Epidermal melanocyte (primary cell): ENCODE measurements around the gene YAP1.

Experiments used
- DNase-seq: peaks from one replicate; pipeline ENCODE4 v3.0.0; 2011; ENCODE audit warnings: low spot score; ENCODE audit not compliant: insufficient read length

Gene YAP1

GRCh38 chr11:102116453-102117205, 6.4 kb downstream of the YAP1 start:
- DNase-seq: no peak

GRCh38 chr11:102117472-102118113, 7.3 kb downstream of the YAP1 start:
- no peak for DNase-seq

DNA sequence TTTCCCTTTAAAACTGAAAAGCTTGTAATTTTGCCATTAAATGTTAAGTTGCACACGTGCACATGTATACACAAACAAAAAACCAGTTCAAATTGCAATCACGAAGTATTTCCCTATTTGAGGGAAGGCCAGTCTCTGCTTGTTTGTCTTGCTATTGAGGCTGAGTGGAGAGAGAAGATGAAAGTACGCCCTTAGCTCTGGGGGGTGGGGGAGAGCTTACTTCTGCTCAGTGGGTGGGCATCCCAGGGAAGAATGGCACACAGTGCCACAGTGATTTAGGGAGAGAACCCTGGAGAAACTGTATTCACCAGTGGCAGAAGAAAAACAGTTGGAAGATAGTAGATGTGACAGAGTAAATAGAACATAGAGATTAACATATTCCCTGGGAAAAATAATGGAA, 8.7 kb downstream of the YAP1 start:
- no peak for DNase-seq

DNA sequence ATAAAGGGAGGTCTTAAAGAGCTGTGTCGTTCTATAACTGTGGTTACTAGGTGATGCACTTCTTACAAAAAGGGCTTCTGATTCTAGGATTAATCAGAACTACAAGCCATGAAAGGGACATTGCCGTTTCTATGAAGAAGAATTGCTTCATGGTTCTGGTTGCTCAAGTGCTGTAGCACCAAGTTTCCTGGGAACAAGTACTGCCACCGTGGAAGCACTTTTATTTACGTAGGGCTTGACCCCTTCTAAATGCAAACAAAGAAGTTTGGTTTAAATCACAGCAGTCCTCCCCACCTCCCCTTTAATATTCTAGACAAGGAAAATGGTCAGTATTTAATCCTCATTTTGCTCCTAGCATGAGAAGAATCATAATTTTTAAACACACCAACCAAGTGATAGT, 9.8 kb downstream of the YAP1 start:
- DNase-seq: no peak

DNA sequence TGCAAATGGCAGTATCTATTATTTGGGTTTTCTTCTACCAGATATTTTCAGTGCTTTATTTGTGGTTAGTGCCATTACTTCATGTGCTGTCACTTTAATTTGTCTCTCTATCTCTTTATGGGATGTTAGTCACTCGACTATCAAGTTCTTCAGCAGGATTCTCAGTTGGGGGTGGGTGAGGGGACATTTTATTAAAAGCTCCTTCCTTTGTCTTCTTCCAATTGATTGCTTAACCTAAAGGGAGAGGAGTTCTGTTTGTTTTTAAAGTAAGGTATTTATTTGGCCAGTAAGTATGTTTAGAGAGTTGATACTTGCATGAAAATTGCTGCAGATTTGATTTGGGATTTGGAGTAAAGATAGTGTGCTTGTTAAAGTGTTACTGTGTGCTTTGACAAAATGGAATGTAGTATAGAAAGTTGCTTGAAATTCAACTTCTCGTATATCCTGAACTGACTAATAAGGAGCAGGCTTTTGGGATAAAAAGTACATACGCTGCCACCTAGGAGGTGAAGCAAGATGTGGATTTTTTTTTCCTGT, 10.3 kb downstream of the YAP1 start:
- no peak for DNase-seq

DNA sequence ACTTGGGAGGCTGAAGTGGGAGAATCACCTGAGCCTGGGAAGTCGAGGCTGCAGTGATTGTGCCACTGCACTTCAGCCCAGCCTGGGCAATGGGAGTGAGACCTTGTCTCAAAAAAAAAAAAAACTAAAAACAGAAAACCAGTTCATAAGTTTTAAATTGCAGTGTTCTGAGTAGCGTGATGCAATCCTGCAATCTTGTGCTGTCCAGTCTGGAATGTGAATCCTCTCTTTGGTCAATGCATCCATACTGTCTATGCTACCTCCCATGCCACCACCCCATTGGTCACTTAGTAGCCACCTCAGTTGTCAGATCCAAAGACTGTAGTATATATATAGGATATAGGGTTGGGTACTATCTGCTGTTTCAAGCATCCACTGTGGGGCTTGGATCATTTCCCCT, 11.1 kb downstream of the YAP1 start:
- DNase-seq: no peak

- DNase-seq: no peak
Measured at GRCh38 chr11:102134597-102134996, 24.4 kb downstream of the YAP1 start.

- no peak for DNase-seq
Measured at GRCh38 chr11:102135256-102135655, 25.0 kb downstream of the YAP1 start.

DNA sequence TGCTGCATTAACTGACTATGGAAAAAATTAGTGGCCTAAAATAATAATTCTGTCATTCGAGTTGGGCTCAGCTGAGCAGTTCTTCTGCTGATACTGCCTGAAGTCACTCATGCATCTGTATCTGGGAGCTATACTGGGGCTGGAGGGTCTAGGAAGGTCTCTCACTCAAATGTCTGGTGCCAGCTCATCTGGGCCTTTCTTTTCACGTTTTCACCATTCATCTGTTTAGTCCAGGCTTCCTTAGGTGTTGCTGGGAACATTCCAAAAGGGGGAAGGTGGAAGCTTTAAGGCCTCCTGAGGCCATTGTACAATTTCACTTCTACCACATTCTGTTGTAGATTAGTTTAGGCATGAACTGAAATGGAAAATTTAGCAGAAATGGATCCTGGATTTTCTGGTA, 28.0 kb downstream of the YAP1 start:
- DNase-seq: no peak

- DNase-seq: no peak
Measured at GRCh38 chr11:102138670-102139069, 28.4 kb downstream of the YAP1 start.

GRCh38 chr11:102139081-102139498, 28.8 kb downstream of the YAP1 start:
- DNase-seq: peak; percentile 20

GRCh38 chr11:102142333-102142732, 32.1 kb downstream of the YAP1 start:
- DNase-seq: no peak

DNA sequence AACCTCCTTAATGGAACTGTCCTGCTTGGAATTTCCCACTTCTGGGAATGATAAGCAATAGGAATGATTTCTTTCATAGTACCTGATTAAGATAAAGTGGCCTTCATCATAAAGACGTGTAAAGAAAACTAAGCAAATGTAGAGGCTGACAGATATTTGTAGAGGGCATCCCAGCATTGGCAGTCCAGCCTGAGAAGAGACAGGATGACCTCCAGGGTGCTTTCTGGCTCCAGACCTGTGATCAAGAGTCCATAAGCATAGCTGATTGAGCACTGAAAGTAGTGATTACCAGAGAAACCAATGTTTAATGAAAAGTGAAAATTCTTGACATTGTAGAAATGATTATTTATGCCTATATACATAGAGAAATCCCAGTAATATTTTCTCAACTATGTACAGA, 33.6 kb downstream of the YAP1 start:
- no peak for DNase-seq

- DNase-seq: no peak
Measured at GRCh38 chr11:102144357-102145355, 34.4 kb downstream of the YAP1 start.

GRCh38 chr11:102147015-102147414, 36.8 kb downstream of the YAP1 start:
- DNase-seq: no peak

GRCh38 chr11:102147632-102148031, 37.4 kb downstream of the YAP1 start:
- no peak for DNase-seq

- no peak for DNase-seq
Measured at GRCh38 chr11:102148059-102148458, 37.8 kb downstream of the YAP1 start.

DNA sequence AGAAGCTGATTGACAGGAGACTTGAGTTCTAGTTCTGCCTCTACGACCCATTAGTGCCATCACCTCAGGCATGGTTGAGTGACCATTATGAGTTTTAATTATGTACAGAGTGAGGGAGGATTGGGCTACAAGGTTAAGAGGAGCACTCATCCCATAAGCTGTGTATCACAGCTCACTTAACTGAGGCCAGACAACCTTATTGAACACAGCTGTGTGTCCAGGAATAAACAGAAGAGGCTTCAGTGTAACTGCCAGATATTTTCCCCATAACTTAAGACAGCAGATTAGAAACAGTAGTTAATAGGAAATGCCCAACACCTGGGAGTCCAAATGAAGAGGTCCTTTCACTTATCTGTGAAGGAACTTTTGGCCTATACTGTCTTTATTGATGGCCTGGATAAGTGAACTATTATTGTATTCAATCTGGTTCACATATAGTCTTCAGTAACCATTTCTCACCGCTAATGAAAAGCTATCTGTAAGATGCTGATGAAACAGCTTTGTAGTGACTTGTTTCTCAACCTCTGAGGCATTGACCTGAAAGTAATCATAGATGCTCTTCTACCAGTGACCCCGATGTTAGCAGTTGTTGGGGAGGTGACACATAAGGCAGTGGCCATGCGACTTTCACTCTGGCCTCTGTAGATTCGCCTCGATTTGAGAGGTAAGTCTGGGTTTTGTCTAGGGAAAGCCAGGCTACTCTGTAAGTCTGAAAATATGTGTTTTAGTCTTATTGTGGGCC, 41.7 kb downstream of the YAP1 start:
- DNase-seq: no peak

DNA sequence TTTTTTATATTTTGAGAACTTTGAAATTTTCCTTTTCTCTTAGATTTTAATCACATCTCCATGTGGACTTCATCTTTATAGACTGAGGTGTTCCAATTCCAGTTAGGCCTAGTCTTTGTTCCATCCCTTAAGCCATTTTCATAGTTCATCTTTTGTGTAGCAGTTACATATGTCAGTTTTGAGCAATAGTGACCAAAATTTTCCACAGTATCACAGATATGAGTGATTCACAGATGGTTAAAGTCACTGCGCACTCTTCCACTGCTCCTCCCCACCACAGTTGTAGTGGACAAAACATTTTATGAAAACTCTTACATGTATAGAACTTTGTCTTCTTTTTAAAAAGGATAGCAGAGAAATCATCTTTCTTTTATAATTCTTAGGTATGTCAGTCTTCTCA, 42.8 kb downstream of the YAP1 start:
- no peak for DNase-seq

- DNase-seq: no peak
Measured at GRCh38 chr11:102154806-102155205, 44.6 kb downstream of the YAP1 start.

DNA sequence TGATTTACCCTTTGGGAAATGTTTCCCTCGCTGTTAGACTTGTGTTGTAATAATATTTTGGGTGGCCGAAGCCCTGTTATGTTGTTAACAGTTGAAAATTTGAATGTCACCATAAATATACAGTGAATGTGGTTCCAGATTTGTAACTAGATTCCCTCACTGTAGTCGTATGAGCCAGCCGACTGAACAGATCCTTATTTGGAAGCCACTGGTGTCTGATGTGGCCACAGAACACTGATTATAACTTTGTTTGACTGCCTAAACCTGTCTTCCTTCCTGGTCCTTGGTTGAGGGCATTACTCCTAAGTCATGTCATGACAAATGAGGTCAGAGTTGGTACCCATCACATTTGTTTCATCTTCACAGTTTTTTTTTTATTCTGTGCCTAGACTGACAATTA, 45.4 kb downstream of the YAP1 start:
- DNase-seq: no peak
